GM21447 (cell line): Measurements from ENCODE around the gene CBX6.

Source experiments
- ATAC-seq: cut with Tn5 transposase; IDR thresholded peaks from one replicate; pipeline ENCODE4 v1.9.1; 2021; ENCODE audit not compliant: unreplicated experiment

CBX6 gene

GRCh38 chr22:38823076-38823475, 48.9 kb downstream of the CBX6 start:
- no peak for ATAC-seq

GRCh38 chr22:38820020-38820419, 52.0 kb downstream of the CBX6 start:
- ATAC-seq, result no peak

- ATAC-seq, result no peak
These were observed 52.6 kb downstream of the CBX6 start for GRCh38 chr22:38819387-38819940.

- no peak for ATAC-seq
These were observed 54.8 kb downstream of the CBX6 start for GRCh38 chr22:38817196-38817595.

GRCh38 chr22:38815842-38816241, 56.2 kb downstream of the CBX6 start:
- no peak for ATAC-seq
